ENCODE results near the gene PEPD.

PEPD gene

GRCh38 chr19:33383720-33384292 is 137.8 kb downstream of the PEPD start:
- no peak overlapping the region for H3K4me3 ChIP-seq (ENCODE audit: low read length)
- TF ChIP-seq CTCF (conservative IDR thresholded peaks at IDR 0.05; ENCODE audit: low read depth, low read length), result no peak
- no peak for DNase-seq (ENCODE audit: low read depth)

GRCh38 chr19:33382982-33383381 is 138.6 kb downstream of the PEPD start:
- TF ChIP-seq CTCF (conservative IDR thresholded peaks at IDR 0.05; ENCODE audit: low read depth, low read length), result no peak
- DNase-seq (ENCODE audit: low read depth), result no peak
- H3K4me3 ChIP-seq (ENCODE audit: low read length), result no peak overlapping the region

- DNase-seq (ENCODE audit: low read depth), result no peak
- TF ChIP-seq CTCF (conservative IDR thresholded peaks at IDR 0.05; ENCODE audit: low read depth, low read length), result no peak
- no peak overlapping the region for H3K4me3 ChIP-seq (ENCODE audit: low read length)
Observed at GRCh38 chr19:33382006-33382405, 139.6 kb downstream of the PEPD start.

- no peak overlapping the region for H3K4me3 ChIP-seq (ENCODE audit: low read length)
- TF ChIP-seq CTCF (conservative IDR thresholded peaks at IDR 0.05; ENCODE audit: low read depth, low read length), result no peak
- DNase-seq (ENCODE audit: low read depth), result no peak
Observed at GRCh38 chr19:33381101-33381500, 140.5 kb downstream of the PEPD start.

GRCh38 chr19:33379151-33379829 is 142.3 kb downstream of the PEPD start:
- H3K4me3 ChIP-seq (ENCODE audit: low read length), result no peak overlapping the region
- no peak for TF ChIP-seq CTCF (conservative IDR thresholded peaks at IDR 0.05; ENCODE audit: low read depth, low read length)
- no peak for DNase-seq (ENCODE audit: low read depth)

- TF ChIP-seq CTCF (conservative IDR thresholded peaks at IDR 0.05; ENCODE audit: low read depth, low read length), result no peak
- no peak for DNase-seq (ENCODE audit: low read depth)
- H3K4me3 ChIP-seq (ENCODE audit: low read length), result no peak overlapping the region
Observed at GRCh38 chr19:33377586-33378475, 143.8 kb downstream of the PEPD start.
